Daoy (cell line): ENCODE measurements around the gene ZSCAN9. TPM values are rescaled to one million over a fixed set of nuclear protein-coding genes. Genes with fewer than 3 reads are reported as not detected.

Experiments used
- DNase-seq: peaks from one replicate; pipeline ENCODE4 v3.0.0-alpha.2; 2015; ENCODE audit warnings: low read depth
- total RNA-seq: library from RNA; depleted of rRNA; stranded (reverse); fragments of >200 nt; shearing (Covaris generic); gene quantifications from 2 replicates; pipeline ENCODE4 v1.2.3, GENCODE V29; 2014; rRNA removed

ZSCAN9 gene
- total RNA-seq, result 17.8 and 21.7 TPM in 2 replicates

DNA sequence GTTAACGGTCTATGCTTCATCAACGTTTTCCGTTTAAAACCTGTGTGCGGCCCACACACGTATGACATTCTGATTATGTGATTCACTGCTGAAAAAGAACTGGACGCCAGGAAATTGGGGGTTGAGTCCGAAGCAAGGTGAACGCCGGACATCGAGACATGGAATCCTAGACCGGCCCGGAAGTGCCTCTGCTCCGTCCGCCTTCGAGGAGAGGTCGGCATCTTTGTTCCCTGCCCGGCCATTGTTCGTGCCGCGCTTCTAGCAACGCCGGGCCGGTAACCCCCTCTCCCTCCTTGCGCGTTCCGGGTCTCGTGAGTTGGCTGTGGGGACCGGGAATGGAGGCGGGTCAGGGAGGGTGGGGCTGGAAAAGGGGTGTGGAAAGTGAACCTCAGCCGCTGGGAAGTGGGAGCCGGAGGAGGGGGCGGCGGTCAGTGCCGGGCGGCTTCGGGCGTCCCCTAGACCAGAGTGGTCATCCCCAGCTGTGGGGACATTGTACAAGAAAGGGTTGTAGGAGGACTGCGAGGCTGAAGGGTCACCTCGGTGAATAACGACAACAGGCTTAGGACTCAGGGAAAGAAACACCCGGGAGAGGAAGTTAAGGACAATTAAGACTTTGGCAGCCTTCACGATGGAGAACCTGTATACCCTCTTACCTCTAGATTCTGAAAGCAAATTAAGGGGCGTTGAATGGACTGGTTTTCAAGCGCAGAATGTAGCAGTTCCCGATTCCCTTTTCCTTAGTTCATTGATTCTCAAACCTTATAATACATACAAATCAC, at the start of gene ZSCAN9:
Gene ZSCAN9, plus strand, starts transcription at position 220 of the 779 bp plus-strand sequence. CDS start 1,810 bp downstream, outside the sequence.
- peak; percentile 93 for DNase-seq

DNA sequence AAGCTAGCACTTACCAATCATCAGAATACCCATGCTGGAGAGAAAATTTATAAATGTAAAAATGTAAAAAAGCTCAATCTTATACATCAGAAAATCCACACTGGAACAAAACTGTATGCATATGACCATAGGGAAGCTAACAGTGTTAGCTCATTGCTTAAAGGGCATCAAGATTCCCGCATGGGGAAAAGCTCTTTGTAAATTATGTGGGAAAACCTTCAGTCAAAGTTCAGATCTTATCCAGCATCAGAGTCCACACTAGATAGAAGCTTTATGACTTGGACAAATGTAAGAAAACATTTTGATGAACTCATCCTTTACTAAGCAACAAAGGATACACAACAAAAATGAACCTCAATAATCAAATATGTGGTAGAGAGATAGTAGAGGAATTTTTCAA, 48.7 kb upstream of the ZSCAN9 start:
- DNase-seq, result no peak

DNA sequence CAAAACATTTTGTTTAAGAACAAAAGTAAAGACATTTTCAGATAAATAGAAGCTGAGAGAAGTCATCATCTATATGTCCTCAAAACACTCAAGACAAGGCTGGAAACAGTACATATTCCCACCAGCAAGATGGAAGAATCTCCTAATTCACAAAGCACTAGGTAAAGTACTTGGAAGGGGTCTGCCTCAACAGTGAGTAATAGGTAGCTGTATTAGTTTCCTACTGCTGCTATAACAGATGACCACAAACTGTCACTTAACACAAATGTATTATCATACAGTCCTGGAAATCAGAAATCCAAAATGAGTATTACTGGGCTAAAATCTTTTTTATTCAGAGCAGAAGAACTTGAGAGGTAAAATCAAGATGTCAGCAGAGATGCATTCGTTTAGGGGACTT, 42.8 kb upstream of the ZSCAN9 start:
- no peak for DNase-seq

DNA sequence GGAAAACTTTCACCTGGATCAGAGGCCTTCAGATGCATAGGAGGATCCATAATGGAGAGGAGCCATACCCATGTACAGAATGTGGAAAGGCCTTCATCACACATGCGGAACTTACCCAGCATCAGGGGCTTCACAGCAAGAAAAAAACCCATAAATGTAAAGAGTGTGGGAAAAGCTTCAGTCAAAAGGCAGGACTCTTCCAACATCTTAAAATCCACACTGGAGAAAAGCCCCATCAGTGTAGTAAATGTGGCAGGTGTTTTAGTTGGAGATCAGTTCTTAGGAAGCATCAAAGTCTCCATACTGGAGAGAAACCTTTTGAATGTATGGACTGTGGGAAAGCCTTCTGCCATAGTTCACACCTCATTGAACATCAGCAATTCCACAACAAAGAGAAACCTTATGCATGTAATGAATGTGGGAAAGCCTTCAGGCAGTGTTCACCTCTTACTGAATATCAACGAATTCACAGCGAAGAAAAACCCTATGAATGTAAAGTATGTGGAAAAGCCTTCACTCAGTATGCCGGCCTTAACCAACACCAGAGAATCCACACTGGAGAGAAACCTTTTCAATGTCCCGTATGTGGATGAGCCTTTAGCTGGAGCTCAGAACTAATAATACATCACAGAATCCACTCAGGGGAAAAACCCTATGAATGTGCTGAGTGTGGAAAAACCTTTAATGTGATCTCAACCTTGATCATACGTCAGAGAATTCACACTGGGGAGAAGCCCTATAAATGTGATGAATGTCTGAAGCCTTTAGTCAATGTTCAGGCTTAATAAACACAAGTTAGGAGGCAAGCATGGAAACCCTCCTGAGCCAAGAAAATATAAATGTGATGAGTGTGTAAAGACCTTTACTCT, 36.7 kb upstream of the ZSCAN9 start:
- no peak for DNase-seq

DNA sequence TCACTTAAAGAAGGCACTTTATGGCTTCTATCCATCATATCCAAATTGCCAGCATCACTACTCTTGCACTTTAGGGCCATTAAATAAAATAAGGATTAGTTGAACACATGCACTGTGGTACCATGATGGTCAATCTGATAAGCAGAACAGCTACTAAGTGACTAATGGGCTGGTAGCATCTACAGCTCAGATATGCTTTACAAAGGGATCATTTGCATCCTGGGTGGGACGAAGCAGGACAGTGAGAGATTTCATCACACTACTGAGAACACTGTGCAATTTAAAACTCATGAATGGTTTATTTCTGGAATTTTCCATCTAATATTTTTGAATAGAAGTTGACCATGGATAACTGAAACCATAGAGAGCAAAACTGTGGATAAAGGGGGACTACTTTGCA, 25.1 kb upstream of the ZSCAN9 start:
- no peak for DNase-seq

DNA sequence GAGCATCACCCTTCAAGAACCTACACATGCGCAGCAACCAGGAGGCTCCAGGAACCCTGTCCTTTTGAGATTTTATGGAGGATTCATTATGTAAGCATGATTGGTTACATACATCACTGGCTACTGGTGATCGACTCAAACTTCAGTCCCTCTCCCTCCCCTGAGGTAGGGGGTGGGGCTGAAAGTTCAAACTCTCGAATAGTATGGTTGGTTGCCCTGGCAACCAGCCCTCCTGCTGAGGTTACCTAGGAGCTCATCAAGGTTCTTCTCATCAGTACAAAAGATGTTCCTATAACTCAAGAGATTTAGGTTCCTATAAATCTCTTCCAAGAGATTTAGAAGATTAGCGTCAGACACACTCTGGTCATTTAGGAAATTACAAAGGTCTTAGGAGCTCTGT, 21.9 kb upstream of the ZSCAN9 start:
- no peak for DNase-seq

DNA sequence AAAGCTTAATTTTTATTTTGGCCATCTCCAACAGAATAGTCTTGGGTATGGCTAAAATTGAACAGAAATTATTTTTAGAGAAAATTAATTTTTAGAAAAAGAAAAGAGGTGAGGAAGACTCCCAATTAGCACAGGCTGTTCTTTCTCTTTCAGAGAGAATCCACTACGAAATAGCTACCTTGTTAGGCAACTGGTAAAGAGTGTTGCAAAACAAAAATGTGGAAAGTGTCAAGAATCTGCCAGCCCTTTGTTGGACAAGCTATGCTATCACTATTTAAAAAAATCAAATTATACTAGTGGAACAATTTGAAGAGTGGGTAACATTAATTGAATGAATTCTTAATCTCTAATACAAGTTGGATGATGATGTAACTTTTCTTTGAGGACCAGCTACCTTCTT, 19.2 kb upstream of the ZSCAN9 start:
- DNase-seq, result no peak

DNA sequence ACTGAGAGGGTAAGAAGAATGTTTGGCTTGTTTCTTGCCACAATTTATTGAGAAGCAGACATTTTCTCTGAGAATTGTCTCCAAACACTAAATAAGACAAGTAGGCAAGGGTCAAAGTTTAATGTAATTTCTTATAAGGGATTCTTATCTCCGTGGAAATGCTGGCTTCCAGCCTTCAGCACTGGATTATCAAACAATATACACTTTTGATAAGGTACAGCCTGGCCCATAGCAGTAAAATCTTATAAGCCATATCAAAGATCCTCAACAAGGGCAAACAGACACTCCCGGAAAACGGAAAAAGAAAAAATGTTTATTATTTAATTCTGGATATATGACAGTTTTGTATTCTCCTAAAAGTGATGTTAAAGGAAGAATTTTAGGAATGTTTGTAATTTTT, 18.5 kb upstream of the ZSCAN9 start:
- DNase-seq, result no peak

DNA sequence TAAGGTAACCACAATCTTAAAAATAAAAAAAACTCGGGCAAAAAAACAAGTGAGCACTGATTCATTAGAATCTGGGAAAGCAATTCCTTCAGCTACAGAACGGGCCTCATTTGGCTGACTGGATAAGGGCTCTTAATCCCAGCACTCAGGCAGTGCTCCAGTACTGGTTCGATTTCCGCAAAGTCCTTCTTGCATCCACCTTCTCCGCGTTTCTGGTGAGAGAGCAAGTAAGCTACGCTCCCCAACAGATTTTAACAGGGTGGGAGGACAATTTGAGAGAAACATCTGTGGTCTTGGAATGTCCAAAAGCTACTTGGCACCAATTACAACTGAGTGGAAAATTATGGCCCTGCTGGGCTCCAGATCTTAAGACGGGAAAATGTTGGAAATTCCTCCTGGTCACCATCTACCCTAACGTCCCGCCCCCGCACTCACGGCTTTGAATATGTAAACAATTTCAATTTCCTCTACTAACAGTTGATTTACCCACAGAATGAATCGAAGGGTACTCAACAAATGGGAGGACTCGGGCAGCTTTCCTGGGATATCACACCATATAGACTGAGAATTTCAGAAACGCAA, 18.1 kb upstream of the ZSCAN9 start:
- DNase-seq, result peak; percentile 15

DNA sequence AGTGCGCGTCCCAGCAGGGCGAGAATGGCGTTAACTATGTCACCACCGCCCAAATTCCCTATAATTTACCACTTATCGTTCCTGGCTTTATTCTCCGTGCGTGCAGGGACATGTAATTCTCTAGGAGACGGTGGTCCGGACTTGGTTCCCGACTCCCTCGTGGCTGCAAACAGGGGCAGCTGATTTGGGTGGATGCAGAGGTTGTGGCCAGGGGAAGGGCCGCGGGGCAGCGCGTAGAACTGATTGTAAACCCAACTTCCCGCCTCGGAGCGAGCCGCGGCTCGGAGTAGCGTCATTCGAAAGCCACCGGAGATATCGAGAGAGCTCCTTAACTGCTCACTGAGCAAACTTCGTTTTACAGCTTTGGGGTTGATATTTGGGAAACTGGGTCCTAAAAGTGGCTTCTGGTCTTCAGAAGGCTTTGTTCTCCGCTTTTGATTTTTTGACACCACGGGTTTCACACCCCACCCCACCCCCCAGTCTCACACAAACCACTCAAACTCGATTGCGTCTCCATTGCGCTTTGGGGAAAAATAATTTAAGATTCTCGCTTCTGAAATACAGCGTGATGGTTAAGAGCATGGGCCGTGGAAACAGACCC, 17.5 kb upstream of the ZSCAN9 start:
- peak; percentile 78 for DNase-seq

DNA sequence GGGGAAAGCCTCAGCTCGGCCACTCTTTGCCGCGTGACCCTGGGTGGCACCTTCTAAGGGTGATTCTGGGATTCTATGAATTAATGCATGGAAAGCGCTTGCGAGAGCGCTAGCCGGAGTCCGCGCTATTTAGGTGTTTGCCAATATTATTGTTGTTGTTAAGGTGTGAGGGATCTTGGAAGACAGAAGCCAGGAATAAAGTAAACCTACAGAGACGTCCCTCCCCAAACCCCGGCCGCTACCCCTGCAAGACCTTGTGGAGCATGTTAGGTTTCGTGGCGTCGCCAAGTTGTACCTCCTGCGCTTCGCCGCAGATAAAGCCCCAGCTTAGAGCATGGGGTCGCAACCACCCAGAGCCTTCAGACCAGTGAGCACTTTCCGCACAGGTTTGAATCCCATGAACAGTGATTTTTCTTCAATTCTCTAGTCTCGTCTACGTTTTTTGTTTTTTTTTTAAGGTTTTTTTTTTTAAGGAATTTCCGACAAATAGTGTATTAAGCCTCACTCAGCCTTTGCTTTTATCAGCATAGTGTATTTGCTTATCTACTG, 16.9 kb upstream of the ZSCAN9 start:
- peak; percentile 27 for DNase-seq

DNA sequence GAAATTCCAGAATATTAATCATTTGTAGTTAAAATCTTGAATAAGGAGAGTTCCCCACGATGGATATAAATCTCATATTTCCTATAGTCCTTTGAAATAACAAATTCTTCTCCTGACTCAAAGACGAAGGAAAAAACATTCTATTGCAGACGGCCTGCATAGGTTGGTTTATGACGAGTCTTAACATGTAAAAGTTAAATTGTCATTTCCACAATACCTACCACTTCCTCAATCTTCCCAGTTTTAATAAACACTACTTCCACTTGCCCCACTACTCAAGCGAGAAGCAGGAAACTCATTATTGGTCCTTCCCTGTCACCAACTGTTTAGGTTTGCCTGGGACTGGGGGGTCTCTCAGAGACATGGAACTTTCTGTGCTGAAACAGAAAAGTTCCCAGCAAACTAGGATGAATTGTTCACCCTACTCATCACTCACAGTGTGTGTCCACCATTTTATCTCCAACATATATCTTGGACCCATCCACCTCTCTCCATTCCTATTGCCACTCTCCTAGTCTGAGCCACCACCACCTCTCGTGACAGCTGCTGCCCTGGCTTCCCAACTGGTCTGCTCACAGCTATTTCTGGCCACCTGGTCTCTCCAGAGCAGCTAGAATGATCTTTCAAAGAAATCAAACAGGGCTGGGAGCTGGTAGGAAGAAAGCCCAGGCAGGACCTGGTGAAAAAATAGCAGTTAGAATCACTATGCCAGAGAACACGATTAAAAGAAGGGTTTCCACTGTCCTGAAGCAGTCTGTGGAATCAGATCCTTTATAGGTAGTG, 15.1 kb upstream of the ZSCAN9 start:
- no peak for DNase-seq

DNA sequence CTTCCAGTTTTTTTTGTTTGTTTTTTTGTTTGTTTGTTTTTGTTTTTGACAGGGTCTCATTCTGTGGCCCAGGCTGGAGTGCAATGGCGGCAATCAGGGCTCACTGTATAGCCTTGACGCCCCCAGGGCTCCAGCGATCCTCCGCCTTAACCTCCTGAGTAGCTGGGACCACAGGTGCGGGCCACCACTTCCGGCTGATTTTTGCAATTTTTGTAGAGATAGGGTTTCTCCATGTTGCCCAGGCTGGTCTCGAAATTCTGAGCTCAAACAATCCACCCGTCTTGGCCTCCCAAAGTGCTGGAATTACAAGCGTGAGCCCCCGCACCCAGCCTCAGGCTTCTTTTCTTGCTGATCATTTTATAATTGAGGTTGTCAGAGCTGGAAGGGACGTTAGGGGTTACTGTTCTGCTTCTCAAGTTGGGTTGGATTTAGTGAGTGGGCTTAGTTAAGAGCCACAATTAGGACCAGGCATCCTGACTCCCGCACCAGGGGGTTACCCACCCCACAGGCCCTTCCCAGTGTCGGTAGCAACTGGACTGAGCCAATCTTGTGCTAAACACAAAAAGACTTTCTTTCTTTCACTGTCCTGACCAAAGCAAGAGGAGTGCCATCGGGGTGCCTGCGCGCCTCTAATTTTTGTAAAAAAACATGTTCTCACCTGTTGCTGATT, 13.1 kb upstream of the ZSCAN9 start:
- DNase-seq, result peak; percentile 16

DNA sequence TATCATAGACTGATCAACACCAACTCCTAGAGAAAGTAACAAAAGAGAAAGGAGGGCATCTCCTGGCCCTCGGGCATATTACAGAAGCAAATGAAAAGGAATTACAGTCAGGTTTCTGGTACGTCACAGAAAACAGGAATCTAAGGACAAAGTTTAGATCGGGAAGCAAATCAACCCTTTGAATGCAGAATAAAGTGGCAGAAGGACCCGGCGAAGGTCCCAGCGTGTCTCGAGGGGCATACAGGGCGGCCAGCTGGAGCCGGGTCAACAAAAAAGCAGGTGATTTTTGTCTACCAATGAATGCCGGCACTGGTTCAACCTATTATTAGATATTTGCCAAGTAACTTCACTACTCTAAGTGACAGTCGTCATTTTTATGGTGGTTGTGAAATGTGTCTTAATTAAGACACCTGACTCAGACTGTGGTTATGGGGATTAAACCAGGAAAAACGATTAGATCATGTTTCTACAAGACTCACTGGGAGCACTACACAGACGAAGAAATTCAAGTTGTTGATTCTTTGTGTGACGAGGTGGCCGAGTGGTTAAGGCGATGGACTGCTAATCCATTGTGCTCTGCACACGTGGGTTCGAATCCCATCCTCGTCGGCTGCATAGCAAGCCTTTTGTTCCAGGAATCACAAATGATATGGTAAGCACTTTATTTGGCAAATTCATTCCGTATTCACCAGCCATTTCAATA, 12.4 kb upstream of the ZSCAN9 start:
- DNase-seq, result peak; percentile 92

DNA sequence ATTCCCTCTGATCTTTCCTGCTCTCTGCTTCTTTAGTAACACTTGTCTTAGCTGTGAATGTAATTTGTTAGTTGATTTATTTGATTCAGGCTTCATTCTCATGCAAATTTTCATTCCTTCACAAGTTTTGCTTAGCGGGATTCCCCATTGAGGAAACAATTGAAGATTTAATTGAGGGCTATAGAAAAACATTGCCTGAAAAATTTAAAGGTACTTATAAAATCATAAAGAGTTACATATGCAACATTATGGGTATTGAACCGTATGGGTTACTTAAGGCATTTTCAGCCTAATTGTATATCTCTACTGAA, 11.9 kb upstream of the ZSCAN9 start:
- DNase-seq, result no peak

DNA sequence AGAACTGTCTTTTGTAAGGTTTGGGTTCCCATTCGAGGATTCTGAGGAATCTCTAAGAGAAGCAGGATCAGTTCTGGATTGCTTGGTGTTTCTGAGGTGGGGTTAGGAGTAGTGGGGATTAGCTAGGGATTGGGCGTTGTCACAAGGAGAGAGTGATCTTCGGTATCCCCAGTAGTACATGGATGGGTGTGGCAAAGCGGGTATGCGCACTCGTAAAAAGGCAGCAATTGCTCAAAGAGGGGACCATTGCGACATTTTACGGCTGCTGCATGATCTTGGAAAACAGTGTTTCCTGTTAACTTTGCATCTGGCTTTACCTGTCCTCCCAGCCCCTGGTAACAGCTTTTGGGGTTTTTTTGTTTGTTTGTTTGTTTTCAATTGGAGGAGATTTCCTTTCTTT, 9.7 kb upstream of the ZSCAN9 start:
- DNase-seq, result peak; percentile 23

DNA sequence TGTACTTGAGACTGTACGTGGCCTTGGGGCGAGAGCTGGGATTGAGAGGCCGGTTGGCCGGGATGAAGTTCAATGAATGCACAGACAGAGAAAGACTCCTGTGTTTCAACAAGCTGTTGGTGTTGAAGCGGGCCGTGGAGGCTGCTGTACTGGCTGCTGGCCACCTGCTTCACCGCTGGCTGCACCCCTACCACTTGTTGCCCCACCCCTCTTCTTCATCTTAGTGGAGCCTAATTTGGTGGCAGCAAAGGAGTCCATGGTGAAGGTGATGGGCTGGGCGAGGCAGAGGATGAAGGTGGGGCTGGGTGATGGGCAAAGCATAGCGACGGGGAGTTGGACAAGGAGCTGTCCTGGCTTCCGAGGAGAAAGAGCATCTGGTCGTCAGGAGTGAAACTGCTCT, 7.2 kb upstream of the ZSCAN9 start:
- DNase-seq, result no peak

DNA sequence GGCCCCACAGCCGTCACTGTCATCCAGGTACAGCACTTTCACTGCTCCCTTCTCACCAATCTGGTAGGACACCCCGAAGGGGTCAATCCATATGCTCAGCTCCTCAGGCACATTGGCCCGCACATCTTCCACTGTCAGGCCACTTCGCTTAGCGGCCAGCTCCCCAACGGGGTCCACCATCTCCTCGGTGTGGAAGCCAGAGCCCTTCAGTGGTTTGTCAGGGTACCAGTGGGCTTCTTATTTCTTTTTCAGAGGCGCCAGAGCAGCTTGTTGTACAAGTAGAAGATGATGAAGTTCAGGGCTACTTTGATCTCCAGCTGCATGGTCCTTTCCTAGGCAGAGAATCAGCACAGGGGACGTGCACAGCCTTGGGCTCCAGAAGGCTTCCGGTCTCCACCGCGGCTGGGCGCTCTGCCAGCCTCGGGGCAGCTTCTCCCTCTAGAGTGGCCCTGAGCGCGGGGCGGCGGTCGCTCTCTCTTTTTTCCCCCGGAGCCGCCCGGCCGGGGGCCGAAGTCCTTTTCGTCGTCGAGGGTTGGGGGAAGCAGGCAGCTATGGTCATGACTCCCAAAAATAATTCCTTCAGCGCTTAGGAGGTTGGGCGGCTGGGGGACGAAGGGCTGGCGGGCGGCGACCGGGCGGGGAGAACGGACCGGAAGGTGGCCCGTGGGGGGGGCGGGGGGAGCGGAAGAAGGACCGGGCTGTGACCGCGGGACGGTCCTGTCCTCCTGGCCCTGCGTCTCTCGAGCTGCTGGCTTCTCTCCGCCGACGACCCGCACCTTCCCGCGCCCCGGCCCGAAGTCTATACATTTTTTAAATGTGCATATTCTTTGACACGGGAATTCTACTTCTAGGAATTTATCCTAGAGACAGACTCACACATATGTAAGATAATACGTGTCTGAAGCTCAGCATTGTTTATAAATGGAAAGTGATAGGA, 6.5 kb upstream of the ZSCAN9 start:
- DNase-seq, result peak; percentile 92
